Measurements from ENCODE around the gene ASB13.

ASB13 gene

DNA sequence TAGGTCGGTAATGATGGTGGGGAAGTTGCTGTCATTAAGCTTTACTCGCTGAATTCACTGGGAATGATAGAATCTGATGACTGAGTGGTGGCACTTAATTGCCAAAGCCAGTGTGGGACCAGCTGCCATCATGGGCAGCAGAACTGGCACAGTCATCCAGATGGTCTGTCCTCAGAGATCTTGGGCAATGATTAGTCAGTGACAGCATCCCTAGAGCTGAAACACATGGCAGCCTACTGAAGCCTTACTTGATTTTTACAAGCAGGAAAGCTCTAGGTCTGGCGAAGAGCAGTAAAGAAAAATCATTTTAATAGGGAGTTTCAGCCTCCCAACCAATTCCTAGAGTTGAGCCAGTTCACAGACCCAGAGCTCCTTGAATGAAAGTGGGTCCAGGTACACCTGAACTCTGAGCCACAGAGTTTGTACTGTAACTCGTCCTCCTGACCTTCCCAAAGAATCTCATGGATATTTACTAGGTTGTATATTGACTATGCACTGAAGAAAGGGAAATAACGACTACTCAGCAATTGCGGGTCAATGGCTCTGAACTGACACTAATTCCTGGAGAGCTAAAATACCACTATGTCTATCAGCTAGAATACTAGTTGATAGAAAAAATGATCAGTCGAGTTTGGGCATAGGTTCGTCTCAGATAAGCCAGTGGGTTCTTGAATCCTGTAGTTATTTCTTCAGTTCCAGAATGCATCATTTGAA lies 4.4 kb upstream of the ASB13 start:
- DNase-seq (ENCODE audit: low read depth, low spot score) = no peak

DNA sequence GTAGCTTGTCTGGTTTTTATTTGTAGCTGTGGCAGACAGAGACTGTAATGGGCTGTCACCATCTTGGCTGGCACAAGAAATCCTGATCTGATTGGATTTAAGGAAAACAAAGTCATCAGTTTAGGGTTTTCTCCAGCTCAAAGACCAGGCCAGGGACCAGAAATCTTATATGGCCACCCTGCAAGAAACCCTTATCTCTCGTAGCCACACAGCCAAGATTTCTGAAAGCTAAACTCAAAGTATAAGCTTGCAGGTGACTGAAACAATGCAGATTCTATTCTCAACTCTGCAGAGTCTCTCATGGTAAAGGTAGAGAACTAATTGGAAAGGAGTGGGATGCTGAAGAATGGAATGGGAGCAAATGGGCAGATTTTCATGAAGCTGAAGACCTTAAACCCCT lies 3.2 kb upstream of the ASB13 start:
- DNase-seq (ENCODE audit: low read depth, low spot score) = no peak

DNA sequence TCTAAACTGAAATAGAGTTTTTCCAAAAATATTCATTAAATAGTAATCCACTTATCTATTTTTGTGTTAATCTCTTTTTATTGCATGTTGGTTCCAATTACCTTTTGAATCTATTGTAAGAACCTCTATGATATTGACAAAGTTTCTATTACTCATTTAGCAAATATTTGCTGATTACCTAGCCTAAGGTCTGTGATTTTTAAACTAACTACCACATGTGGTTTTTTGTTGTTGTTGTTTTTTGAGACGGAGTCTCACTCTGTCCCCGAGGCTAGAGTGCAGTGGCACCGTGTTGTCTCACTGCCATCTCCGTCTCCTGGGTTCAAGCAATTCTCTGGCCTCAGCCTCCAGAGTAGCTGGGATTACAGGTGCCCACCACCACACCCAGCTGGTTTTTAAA lies 2.0 kb upstream of the ASB13 start:
- DNase-seq (ENCODE audit: low read depth, low spot score) = no peak

DNA sequence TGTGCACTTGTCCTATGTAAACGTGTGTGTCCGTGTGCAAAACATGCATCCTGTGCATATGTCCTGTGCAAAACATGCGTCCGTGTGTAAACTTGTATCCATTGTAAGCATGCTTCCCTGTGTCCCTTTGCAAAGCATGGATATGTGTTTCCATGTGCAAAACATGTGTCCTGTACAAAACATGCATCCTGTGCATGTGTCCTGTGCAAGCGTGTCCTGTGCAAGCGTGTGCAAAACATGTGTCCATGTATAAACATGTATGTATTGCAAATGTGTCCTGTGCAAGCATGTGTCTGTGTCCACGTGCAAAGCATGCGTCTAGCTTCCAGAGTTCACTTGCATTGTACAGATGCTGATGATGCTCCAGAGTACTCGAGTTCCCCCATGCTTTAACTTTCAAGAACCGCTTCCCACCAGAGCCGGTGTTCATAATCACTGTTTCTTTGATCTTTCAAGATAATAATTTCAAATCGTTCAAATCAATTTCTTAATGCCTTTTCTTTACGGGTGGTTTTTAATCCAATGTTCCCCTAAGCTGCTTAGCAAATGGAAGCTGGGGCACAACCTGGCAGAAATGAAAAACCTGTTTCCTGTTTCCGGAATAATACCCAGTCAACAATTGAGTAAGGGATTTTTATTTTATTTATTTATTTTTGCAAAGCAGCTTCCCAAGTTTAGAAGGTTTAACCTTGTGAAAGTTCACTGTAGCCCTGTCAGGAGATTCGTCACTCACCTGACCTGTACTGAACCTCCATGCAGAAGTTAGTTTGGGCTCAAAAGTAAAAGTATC lies 641 bp upstream of the ASB13 start:
- no peak for DNase-seq (ENCODE audit: low read depth, low spot score)

DNA sequence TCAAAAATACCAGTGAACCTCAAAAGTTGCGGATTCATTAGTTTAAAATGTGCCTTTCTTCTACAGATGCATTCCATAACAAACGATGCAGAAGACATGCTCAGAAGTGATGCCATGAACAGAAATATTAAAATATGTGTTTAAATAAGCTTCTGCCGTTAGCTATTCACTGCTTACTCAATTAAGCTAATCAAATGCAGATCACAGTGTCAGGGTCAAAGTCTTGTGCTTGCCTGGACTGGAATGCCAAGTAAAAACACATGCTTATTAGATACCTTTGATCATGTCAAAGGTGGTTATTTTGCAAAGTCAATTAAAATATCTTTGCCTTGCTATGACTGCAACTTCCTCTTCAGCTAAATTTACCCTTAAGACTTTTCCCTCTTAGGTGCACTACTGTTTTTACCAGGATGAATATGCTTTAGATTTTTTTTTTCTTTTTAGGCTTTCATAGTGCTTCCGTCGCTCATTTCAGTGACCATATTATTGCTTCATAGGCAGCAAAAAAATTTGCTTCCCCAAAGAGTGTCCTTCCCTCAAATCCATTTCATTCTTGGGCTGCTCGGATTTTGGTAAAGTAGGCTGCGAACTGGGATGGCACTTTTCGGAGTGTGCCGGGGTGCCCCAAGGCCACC lies 905 bp downstream of the ASB13 start:
- DNase-seq (ENCODE audit: low read depth, low spot score) = no peak

DNA sequence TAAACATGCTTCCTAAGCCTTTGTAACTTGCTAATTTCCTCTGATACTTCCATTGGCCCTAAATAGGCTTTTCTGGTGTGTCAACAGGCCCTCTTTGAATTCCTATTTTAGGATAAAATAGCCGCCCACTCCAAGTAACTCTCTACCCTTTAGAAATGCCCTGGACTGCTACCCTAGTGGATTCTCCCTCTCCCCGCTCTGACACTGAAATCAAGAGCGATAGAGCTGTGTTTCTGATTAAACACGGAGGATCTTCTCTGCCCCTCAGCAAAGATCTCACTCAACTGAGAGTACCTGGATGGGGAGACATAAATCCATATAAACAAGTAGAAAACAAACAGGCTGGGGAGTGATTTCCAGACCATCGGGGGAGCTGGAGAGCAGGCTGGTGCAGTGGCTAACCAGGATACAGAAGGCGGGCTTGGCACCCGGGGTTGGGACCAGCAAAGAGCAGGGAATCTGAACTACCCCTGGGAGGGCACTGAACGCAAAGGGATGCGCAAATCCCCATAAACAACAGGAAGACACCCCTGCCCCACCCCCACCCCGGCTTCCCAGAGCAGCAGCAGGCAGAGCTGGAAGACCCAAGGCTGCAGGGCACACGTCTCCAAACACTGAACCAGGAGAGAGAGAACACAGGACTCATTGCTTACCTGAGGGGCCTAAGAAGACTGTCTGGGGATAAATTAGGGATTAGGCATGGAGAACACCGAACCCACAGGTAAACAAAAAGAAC lies 2.5 kb downstream of the ASB13 start:
- DNase-seq (ENCODE audit: low read depth, low spot score) = no peak

DNA sequence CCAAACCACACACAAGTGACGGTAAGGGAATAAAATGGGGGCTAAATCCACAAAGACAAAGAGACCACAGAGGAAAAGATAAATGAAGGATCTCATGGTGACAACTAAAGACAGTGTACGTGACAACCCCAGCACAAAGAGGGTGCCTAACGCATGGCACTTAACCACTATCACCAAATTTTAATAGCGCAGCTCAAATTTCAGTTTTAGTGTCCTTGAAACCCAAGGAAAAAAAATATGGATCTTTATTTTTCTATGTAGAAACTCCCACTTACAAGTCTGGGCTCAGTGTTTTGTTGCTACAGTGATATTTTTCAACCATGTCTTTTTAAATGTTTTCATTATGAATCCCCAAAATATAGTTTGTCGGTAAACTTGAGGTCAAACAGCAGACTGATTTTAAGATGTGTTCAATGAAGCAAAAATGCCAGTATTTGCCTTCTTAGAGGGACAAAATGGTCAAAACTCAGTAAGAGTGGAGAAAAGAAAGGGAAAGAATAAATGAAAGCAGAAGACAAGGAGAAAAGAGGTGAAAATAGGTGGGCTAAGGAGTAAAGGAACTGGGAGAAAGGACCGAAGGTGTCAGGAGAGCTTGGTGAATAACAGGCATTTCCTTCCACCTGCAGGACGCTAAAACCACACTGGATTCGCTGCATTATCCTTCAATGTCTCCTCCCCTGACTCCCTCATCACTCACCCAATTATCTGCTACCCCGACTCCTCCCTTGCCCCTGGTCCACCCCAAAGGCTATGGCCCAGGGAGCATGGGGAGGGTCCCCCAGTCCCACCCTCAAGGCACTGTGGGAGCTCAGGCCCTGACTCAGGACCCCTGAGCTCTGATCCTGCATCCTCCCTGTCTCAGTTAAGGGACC lies 3.5 kb downstream of the ASB13 start:
- DNase-seq (ENCODE audit: low read depth, low spot score) = no peak

DNA sequence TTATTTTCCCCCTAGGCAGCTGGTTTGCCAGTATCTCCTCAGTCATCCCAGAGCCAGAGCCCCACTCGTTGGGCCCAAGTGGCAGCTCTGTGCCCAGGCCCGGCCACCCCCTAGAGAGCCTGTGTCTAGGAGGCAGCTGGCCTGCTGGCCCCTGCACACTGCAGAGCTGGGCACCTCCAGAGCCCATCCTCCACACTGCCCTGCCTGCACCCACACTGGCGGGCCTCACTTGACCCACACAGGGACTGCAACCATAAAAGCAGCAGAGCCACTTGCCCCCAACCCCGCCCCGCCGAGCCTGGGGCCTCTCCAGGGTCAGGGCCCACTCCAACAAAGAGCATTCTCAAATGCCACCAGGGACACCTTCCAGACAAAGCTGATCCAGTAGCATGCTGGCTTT lies 5.4 kb downstream of the ASB13 start:
- DNase-seq (ENCODE audit: low read depth, low spot score) = no peak

DNA sequence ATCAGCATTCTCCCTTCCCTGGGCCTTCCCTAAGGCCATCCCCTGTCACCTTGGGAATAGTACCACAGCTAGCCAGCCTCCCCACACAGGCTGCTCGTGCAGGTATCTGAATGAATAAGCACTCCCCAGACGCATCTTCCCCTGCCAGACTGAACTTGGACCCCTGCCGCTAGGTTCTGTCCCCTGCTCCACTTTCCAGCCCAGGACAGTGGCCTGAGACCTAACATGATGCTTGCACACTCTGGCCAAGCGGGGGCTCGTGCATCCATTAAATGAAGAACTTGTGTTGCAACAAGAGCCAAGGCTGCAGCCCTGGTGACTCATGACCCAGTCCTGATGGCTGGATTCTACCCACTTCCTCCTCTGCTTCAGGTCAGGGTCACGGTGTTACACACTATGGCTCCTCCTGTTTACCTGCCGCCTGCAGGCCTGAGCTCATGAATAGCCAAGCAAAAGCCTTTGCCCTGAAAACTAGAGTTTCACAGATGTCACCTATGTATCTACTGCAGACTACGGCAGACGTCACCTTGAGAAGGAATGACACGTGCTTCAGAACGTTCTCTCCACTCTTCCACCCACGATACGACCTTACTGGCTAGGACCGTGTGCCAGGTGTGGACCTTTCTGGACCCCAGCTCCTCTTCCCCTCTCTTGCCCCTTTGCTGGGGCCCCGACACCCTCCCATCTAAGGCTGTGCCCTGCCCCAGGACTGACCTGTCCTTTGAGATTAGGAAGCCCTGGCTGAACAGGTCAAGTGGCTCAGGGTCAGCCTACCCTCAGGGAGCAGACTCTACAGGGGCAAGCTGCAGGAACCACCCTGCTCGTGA lies 6.5 kb downstream of the ASB13 start:
- DNase-seq (ENCODE audit: low read depth, low spot score) = no peak

DNA sequence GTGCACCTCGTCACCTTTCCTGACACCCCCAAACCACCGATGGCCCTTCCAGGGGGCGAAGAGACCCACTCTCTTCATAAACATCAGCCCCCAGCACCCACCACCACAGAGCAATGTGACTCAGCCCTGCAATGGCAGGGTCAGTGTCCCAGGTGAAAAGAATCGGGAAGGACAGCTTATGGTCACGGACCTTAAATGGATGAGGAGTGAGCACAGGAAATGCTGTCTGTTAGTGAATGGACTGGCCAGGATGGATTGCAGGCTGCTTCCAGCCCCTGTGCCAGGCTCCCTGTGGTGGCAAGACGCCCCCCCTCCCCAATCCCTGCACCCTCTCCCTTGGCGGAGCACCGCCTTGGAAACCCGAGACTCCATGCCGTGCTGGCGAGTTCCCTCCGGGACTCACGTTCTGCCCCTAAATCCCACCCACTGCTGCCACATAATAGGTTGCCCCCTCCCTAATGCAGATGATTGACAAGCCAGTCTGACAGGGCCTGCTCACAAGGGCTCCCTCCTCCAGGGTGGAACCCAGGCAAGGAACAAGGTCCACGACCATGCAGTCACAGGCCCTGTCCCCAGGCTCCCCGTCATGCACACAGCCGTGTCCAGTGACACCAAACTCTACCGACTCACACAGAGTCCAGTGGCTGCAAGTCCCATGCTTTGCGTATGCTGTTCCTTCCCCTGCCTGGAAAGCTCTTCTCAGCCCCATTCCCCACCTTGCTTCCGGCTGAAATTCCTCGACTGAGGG lies 7.3 kb downstream of the ASB13 start:
- no peak for DNase-seq (ENCODE audit: low read depth, low spot score)

DNA sequence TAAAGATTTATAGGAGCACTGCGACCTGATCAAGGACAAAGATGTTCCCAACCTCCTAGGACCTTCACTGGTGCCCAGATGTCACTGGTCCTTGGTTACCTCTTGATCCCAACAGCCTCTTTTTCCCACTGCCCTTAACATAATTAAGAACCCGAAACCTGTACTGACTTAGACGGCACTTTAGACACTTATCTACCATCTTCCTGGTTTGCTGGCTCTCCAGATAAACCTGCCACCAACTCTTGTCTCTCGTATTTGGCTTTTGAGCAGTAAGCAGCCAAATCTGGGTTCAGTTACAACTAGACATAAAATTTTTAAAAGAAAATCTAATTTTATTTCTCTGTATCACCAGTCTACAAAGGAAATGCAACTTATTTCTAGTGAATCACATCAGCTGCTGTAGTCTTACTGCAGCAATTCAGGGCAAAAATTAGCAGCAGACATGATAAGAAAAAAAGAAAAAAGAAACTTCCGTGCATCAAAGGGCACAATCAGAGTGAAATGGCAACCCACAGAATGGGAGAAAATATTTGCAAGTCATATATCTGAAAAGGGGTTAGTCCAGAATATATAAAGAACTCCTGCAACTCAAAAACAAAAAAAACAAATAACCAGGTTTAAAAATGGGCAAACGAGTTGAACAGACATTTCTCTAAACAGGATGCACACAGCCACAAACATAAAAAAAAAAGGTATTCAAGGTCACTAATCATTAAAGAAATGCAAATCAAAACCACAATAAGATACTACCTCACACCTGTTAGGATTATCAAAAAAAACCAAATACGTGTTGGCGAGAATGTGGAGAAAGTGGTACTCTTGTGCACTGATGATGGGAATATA lies 9.4 kb downstream of the ASB13 start:
- DNase-seq (ENCODE audit: low read depth, low spot score) = no peak

DNA sequence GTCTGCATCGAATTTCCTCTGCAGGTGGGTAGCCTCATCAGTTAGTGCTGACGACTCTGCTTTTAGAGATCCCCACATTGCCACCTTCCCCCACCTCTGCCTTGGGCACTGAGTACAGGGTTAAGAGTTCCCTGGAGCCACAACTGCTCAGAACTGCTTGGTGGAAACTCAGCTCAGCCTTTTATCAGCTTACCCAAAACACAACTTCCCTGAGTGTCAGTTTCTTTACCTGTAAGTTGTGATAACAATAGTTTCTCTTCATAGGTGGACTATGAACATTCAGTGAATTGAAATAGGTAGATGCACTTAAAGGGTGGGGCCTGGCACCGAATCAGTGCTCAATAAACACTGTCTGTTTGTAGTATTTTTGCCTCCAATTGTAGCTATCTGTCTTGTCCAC lies 11.3 kb downstream of the ASB13 start:
- DNase-seq (ENCODE audit: low read depth, low spot score) = no peak

DNA sequence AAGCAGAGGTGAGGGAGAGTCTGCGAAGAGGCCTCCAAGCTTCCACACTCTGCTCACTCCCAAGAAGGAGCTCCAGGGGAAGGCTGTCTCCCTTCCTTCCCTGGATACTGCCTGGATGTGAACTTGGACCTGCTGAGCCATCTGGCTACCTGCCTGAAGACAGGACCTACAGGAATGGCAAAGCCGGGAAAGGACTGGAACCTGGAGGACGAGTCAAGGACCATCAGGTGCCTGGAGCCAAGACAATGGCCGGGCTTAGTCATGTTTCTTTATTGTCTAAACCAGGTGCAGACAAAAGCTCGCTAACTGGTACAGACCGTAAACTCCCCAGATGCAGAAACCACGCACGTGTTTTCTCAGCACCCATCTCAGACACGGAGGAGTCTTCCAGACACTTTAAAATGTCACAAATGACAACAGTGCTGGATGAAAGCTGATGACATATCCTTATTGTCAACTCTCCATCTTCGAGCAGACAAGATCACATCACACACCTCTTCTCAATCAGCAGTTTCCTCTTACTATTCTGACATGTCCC lies 12.1 kb downstream of the ASB13 start:
- no peak for DNase-seq (ENCODE audit: low read depth, low spot score)

DNA sequence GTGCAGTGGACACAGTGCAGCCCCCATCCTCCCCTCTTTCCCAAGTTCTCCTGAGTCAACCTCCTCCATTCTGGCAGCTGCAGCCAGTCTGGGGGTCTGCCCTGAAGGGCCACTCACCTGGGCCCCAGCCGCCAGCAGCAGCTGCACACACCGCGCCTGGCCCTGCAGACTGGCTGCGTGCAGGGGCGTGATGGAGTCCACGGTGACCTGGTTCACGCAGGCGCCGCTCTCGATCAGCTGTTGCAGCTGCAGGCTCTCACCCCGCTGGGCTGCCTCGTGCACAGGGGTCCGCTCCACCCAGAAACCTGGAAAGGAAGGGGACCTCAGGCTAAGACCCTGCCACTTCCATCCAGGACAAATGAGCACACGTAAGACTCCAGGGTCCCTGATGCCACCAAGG lies 13.6 kb downstream of the ASB13 start:
- no peak for DNase-seq (ENCODE audit: low read depth, low spot score)

DNA sequence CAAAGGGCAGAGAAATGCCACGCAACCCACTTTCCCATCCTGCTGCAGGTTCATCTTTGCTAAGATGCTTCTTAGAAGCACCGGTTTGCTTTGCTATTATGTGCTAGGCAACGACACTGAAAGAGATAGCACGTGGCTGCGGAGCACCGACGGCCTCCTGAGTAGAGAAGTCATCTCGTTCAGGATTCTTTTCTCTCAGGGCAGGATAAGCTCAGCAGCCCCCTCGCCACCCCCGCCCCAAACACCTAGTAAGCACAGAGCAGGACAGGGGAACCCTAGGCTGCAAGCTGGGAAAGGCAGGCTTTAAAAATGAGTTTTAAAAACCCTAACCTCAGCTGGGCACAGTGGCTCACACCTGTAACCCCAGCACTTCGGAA lies 15.0 kb downstream of the ASB13 start:
- no peak for DNase-seq (ENCODE audit: low read depth, low spot score)

DNA sequence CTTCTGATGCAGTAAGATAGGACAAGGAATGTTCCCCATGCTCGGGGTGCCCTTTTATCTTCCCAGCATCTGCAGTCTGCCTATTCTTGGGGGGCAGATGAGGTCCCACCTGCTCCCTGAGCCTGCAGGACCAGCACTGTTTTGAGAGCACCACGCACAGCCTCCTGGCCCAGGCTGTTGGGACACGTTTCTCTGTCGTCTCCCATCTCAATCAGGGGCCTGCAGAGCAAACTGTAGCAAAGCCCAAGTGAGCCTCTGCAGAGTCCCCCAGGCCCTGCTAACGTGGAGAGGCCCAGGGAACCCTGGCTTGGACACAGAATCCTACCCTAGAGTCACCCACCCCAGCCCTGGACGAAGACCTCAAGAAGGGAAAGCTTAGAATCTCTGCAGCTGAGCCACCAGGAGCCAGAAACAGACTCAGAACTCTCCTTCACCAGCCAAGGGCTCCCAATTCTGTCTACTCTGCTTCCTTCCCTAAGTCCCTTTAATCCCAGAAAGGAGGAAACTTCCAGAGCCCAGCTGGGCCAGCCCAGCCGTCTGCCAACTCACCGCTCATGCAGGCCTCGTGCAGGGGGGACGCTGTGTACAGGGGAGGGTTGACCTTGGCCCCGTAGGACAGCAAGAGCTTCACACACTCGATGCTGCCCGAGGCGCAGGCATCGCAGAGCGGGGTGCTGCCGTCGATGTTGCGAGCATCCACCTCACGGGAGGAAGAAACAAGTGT lies 15.6 kb downstream of the ASB13 start:
- DNase-seq (ENCODE audit: low read depth, low spot score) = no peak

DNA sequence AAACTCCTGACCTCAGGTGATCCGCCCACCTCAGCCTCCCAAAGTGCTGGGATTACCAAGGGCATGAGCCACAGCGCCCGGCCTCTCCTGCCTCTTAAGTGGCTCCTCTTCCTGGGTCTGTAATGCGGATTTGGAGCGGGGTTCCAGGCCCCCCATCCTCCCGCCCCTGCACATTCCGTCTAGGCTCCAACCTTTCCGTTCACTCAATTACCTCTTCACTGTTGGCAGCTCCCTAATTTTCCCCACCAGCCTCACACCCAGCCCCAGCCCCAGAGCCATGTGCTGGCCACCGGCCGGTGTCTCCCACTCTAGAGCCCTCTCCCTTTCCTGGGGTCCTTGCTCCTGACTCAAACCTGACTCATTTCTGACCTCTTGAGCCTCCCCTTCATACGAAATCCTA lies 16.6 kb downstream of the ASB13 start:
- no peak for DNase-seq (ENCODE audit: low read depth, low spot score)

All from smooth muscle cell of the brain vasculature (primary cell).